A673 (cell line): ENCODE measurements around the gene SP7.

ENCODE experiments used
- EZH2 ChIP-seq: fragments of 200-600 bp; sonication (generic); IDR thresholded peaks from 2 replicates; pipeline ENCODE4 v1.6.1; 2017; ENCODE audit warnings: borderline replicate concordance, low read depth, mild to moderate bottlenecking, mixed read lengths, antibody characterized with exemption, low read length; ENCODE audit not compliant: poor library complexity, severe bottlenecking
- TF ChIP-seq, protein P1 (sequence below): fragments of 300-800, 200-600 bp; sonication (generic); conservative IDR thresholded peaks from 2 replicates; pipeline ENCODE4 v1.5.1; 2017; ENCODE audit warnings: low read depth, mild to moderate bottlenecking, antibody characterized with exemption, low read length, moderate library complexity, mixed read lengths

DNA sequence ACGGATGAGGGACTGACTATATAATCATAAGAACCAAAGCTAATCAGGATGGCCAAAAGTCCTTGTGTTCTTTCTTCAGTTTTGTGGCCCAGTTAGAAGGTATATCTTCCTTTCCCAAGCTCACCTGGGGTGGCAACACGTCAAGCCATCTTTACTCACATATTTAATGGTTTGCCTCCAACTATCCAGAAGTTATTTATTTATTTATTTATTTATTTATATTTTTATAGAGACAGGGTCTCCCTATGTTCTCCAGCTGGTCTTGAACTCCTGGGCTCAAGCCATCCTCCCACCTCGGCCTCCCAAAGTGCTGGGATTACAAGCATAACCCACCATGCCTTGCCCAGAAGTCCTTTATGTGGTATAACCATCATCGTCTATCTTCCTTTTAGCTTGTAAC, 11.8 kb upstream of the SP7 start:
- TF ChIP-seq, protein P1, sequence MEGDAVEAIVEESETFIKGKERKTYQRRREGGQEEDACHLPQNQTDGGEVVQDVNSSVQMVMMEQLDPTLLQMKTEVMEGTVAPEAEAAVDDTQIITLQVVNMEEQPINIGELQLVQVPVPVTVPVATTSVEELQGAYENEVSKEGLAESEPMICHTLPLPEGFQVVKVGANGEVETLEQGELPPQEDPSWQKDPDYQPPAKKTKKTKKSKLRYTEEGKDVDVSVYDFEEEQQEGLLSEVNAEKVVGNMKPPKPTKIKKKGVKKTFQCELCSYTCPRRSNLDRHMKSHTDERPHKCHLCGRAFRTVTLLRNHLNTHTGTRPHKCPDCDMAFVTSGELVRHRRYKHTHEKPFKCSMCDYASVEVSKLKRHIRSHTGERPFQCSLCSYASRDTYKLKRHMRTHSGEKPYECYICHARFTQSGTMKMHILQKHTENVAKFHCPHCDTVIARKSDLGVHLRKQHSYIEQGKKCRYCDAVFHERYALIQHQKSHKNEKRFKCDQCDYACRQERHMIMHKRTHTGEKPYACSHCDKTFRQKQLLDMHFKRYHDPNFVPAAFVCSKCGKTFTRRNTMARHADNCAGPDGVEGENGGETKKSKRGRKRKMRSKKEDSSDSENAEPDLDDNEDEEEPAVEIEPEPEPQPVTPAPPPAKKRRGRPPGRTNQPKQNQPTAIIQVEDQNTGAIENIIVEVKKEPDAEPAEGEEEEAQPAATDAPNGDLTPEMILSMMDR, result no peak
- no peak for TF ChIP-seq EZH2
